Measurements from ENCODE around the gene UTS2. TPM values are rescaled to one million over a fixed set of nuclear protein-coding genes. Genes with fewer than 3 reads are reported as not detected.

Gene UTS2
- total RNA-seq, 1 experiment from 2014 or later = not detected

GRCh38 chr1:7873801-7874795, 21.2 kb upstream of the UTS2 start (continued):
- no peak for TF ChIP-seq E2F5 (CRISPR knock-in tag; IDR thresholded peaks at IDR 0.05)
- TF ChIP-seq STAT6 (CRISPR knock-in tag; conservative IDR thresholded peaks at IDR 0.05; ENCODE audit: low read depth) = no peak
- no peak for TF ChIP-seq ESRRA (CRISPR knock-in tag; IDR thresholded peaks at IDR 0.05; ENCODE audit: borderline replicate concordance)
- no peak for TF ChIP-seq ZNF425 (CRISPR knock-in tag; conservative IDR thresholded peaks at IDR 0.05)
- TF ChIP-seq TP53 (CRISPR knock-in tag; IDR thresholded peaks at IDR 0.05) = no peak
- no peak for TF ChIP-seq ZNF532 (CRISPR knock-in tag; IDR thresholded peaks at IDR 0.05; ENCODE audit: borderline replicate concordance)
- no peak for TF ChIP-seq SMAD4 (CRISPR knock-in tag; IDR thresholded peaks at IDR 0.05)
- no peak for TF ChIP-seq ZBTB43 (CRISPR knock-in tag; IDR thresholded peaks at IDR 0.05)

GRCh38 chr1:7871136-7871535, 18.3 kb upstream of the UTS2 start:
- DNase-seq (ENCODE audit: low spot score) = no peak
- Mint-ChIP-seq H3K4me1 (no peaks in the 10 kb centered on the region), H3K4me3 (no peak overlapping the region), H3K36me3 (no peaks in the 10 kb centered on the region), H3K27ac (no peak overlapping the region), H3K9me3 (peaks cover 11% of the 10 kb centered on the region; the same call in 1 of the 2 replicates), H3K27me3 (ENCODE audit: low read depth) (no peaks in the 10 kb centered on the region)
- CTCF ChIA-PET = no interaction called here
- ATAC-seq = no peak
- POLR2A ChIA-PET = no interaction called here
- TF ChIP-seq JUN (CRISPR knock-in tag; IDR thresholded peaks at IDR 0.05) (no peak), ZBTB21 (CRISPR knock-in tag; IDR thresholded peaks at IDR 0.05; ENCODE audit: borderline replicate concordance) (no peak), KAT7 (CRISPR knock-in tag; IDR thresholded peaks at IDR 0.05; ENCODE audit: borderline replicate concordance) (no peak), CREB1 (CRISPR knock-in tag; IDR thresholded peaks at IDR 0.05) (no peak), NFYB (CRISPR knock-in tag; conservative IDR thresholded peaks at IDR 0.05; ENCODE audit: low read depth) (no peak), OVOL2 (CRISPR knock-in tag; IDR thresholded peaks at IDR 0.05; ENCODE audit: borderline replicate concordance) (no peak), ZNF423 (CRISPR knock-in tag; IDR thresholded peaks at IDR 0.05) (no peak), TEAD4 (CRISPR knock-in tag; IDR thresholded peaks at IDR 0.05) (no peak), ZNF138 (CRISPR knock-in tag; conservative IDR thresholded peaks at IDR 0.05) (no peak), MLX (CRISPR knock-in tag; IDR thresholded peaks at IDR 0.05) (no peak), E2F5 (CRISPR knock-in tag; IDR thresholded peaks at IDR 0.05) (no peak), E2F4 (CRISPR knock-in tag; IDR thresholded peaks at IDR 0.05; ENCODE audit: borderline replicate concordance, low read depth) (no peak), CBFB (CRISPR knock-in tag; IDR thresholded peaks at IDR 0.05; ENCODE audit: low read depth) (no peak)

All from WTC11 (cell line).